ENCODE data around the gene AGBL2.

DNA sequence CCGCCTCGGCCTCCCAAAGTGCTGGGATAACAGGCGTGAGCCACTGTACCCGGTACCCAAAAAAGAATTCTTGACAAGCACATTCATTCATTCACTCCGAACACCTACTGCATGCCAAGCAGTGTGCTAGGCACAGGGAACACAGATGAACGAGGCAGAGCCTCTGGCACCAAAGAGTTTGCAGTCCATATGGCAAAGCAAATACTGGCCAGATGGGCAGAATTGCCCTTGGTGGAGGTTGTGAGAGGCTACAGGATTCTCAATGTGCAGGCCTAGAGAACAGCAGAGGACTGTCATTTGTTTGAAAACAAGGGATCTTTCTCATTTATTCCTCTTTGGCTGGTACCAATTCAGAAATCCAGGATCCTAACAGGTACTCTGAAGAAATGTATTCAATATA, 45.3 kb downstream of the AGBL2 start:
- TF ChIP-seq EZH2phosphoT487 (IDR thresholded peaks at IDR 0.05; ENCODE audit: insufficient read depth, low read depth) (no peak), EZH2 (IDR thresholded peaks at IDR 0.05; ENCODE audit: insufficient read depth, poor library complexity, severe bottlenecking) (no peak)

All from GM23248 (cell line).